ENCODE data around the gene GRIA3. TPM values are rescaled to one million over a fixed set of nuclear protein-coding genes. Genes with fewer than 3 reads are reported as not detected.

The GRIA3 gene
- total RNA-seq, 2 experiments from 2014 or later: not detected

DNA sequence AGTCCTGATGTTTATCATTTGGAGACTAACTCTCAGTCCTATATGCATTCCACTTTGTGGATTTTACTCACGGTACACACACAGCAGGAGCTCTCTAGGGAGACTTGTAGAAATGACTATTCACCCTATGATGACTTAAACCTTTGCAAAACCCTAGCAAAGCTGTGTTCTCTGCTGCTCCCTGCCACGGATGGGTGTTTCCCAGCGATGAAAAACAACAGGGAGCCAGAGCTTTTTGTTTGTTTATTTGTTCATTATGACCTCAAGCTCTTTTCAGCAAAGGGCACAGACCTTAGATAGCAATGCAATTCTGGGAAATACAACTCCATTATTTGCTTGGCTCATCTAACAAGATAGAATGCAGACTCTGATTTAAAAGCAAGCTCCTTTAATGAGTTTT lies 156.6 kb downstream of the GRIA3 start:
- ChIA-PET CTCF (ENCODE audit: unreplicated experiment) (no interaction called here), POLR2A (interaction anchor here (0.6 kb wide), 1 partner anchor 11 kb away, joined by 3 read pairs; no protein-coding TSS in a partner anchor)
- DNase-seq (ENCODE audit: low spot score): no peak
- TF ChIP-seq EZH2phosphoT487 (IDR thresholded peaks at IDR 0.05; ENCODE audit: borderline replicate concordance, low read depth, low read length) (no peak), CTCF (conservative IDR thresholded peaks at IDR 0.05; ENCODE audit: low read length) (no peak)
- no peak overlapping the region for H3K4me3 ChIP-seq (ENCODE audit: low read depth, low read length, poor library complexity, severe bottlenecking)
- no peaks in the 10 kb centered on the region for H3K9me2 ChIP-seq (ENCODE audit: insufficient read depth, low read length)
- BruUV-seq (replicated peaks): no TSS peak
- H4K20me1 ChIP-seq (ENCODE audit: insufficient read depth, low read length): no peaks in the 10 kb centered on the region
- no peaks in the 10 kb centered on the region for H3K36me3 ChIP-seq (ENCODE audit: insufficient read depth, low read length)
- H3K9me3 ChIP-seq (ENCODE audit: low read length): no peaks in the 10 kb centered on the region
- H3K79me2 ChIP-seq (ENCODE audit: insufficient read depth, low read depth, low read length): no peaks in the 10 kb centered on the region
- intact Hi-C loops (cut with micrococcal nuclease; ENCODE audit: unreplicated experiment): no loop called here
- no peaks in the 10 kb centered on the region for H3K4me1 ChIP-seq (ENCODE audit: insufficient read depth, low read length, poor library complexity, severe bottlenecking)
- H3K4me2 ChIP-seq (ENCODE audit: low read length): no peak overlapping the region
- H3K27ac ChIP-seq (ENCODE audit: low read depth, low read length, poor library complexity, severe bottlenecking): no peak overlapping the region
- no peak overlapping the region for H2AFZ ChIP-seq (ENCODE audit: low read length)

GRCh38 chrX:123348468-123348867 lies 164.4 kb downstream of the GRIA3 start:
- CTCF ChIA-PET (ENCODE audit: unreplicated experiment): no interaction called here
- H3K9me3 ChIP-seq (ENCODE audit: low read length): no peaks in the 10 kb centered on the region

DNA sequence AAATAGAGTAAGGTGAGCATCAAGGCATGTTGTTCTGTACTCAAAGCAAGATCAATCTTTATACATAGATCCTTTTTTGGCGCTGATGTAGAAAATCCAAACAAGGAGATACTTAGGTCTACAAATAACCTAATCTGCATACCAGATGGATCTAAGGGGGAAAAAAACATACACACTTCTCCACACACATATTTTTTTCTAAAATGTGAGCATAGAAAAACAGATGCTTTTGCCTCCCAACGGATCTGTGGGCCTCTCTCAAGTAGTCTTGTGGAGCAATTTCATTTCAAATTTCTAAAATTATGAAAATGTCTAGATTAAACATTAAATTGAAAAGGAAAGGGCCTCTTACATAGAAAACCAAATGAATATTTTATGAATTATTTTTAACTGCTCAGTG lies 166.1 kb downstream of the GRIA3 start:
- intact Hi-C loops (cut with micrococcal nuclease; ENCODE audit: unreplicated experiment): no loop called here

More at GRCh38 chrX:123348468-123348867, 164.4 kb downstream of the GRIA3 start:
- H3K79me2 ChIP-seq (ENCODE audit: insufficient read depth, low read depth, low read length): no peaks in the 10 kb centered on the region
- DNase-seq (ENCODE audit: low spot score): no peak
- no peak overlapping the region for H3K4me2 ChIP-seq (ENCODE audit: low read length)
- no peaks in the 10 kb centered on the region for H4K20me1 ChIP-seq (ENCODE audit: insufficient read depth, low read length)
- H3K4me1 ChIP-seq (ENCODE audit: insufficient read depth, low read length, poor library complexity, severe bottlenecking): no peaks in the 10 kb centered on the region
- BruUV-seq (replicated peaks): no TSS peak
- TF ChIP-seq EZH2phosphoT487 (IDR thresholded peaks at IDR 0.05; ENCODE audit: borderline replicate concordance, low read depth, low read length): no peak
- TF ChIP-seq CTCF (conservative IDR thresholded peaks at IDR 0.05; ENCODE audit: low read length): no peak
- no peak overlapping the region for H3K4me3 ChIP-seq (ENCODE audit: low read depth, low read length, poor library complexity, severe bottlenecking)
- intact Hi-C loops (cut with micrococcal nuclease; ENCODE audit: unreplicated experiment): no loop called here
- no peak overlapping the region for H2AFZ ChIP-seq (ENCODE audit: low read length)
- POLR2A ChIA-PET: no interaction called here
- no peaks in the 10 kb centered on the region for H3K9me2 ChIP-seq (ENCODE audit: insufficient read depth, low read length)
- no peak overlapping the region for H3K27ac ChIP-seq (ENCODE audit: low read depth, low read length, poor library complexity, severe bottlenecking)
- no peaks in the 10 kb centered on the region for H3K36me3 ChIP-seq (ENCODE audit: insufficient read depth, low read length)

More for the DNA sequence above, 166.1 kb downstream of the GRIA3 start:
- Histone ChIP-seq H3K4me2 (ENCODE audit: low read length) (no peak overlapping the region), H3K9me2 (ENCODE audit: insufficient read depth, low read length) (no peaks in the 10 kb centered on the region), H4K20me1 (ENCODE audit: insufficient read depth, low read length) (no peaks in the 10 kb centered on the region), H3K9me3 (ENCODE audit: low read length) (no peaks in the 10 kb centered on the region), H3K79me2 (ENCODE audit: insufficient read depth, low read depth, low read length) (no peaks in the 10 kb centered on the region), H3K36me3 (ENCODE audit: insufficient read depth, low read length) (no peaks in the 10 kb centered on the region), H3K4me1 (ENCODE audit: insufficient read depth, low read length, poor library complexity, severe bottlenecking) (no peaks in the 10 kb centered on the region), H3K4me3 (ENCODE audit: low read depth, low read length, poor library complexity, severe bottlenecking) (no peak overlapping the region), H2AFZ (ENCODE audit: low read length) (no peak overlapping the region), H3K27ac (ENCODE audit: low read depth, low read length, poor library complexity, severe bottlenecking) (no peak overlapping the region)
- no TSS peak for BruUV-seq (replicated peaks)
- no peak for DNase-seq (ENCODE audit: low spot score)
- CTCF ChIA-PET (ENCODE audit: unreplicated experiment): no interaction called here
- POLR2A ChIA-PET: no interaction called here
- no peak for TF ChIP-seq CTCF (conservative IDR thresholded peaks at IDR 0.05; ENCODE audit: low read length)
- no peak for TF ChIP-seq EZH2phosphoT487 (IDR thresholded peaks at IDR 0.05; ENCODE audit: borderline replicate concordance, low read depth, low read length)

Measured in OCI-LY7 (cell line).